GM10266 (cell line): ENCODE results near the gene TENT4B.

Experiments
- DNase-seq: peaks from one replicate; pipeline ENCODE4 v3.0.0; 2012; ENCODE audit errors: extremely low spot score
- TF ChIP-seq, protein P1 (sequence below): IDR thresholded peaks from 2 replicates; pipeline ENCODE4 v1.5.1; 2012; ENCODE audit warnings: mild to moderate bottlenecking, low read depth; ENCODE audit not compliant: control insufficient read depth, insufficient read depth; ENCODE audit errors: missing control alignments

Gene TENT4B

DNA sequence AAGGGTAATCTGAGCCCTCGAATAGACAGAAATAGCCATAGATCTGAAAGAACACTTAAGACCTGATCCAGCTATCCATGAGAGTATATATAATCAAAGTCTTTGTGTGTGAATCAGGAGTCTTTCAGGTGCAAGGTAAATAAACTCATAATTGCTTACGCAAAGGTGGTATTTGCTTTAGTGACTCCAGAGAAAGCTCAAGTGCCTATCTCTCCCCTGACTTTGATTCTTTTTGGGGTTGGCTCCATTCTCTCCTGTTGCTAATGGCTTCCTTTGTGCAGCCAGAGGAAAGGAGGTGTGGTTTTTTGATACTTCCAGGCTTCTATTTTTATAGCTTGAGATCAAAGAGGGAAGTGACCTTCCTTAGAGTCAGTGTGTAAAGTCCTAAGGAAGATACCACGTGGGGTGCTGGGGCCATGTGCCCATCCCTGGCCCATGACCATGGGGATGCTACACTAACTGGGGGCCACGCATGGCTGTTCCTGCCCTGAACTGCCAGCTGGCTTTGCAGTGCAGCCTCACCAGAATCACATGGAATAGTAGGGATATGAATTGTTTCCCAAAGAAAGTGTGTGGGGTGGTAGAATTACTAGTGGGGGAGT, 45.8 kb downstream of the TENT4B start:
- DNase-seq = no peak
- TF ChIP-seq, protein P1, sequence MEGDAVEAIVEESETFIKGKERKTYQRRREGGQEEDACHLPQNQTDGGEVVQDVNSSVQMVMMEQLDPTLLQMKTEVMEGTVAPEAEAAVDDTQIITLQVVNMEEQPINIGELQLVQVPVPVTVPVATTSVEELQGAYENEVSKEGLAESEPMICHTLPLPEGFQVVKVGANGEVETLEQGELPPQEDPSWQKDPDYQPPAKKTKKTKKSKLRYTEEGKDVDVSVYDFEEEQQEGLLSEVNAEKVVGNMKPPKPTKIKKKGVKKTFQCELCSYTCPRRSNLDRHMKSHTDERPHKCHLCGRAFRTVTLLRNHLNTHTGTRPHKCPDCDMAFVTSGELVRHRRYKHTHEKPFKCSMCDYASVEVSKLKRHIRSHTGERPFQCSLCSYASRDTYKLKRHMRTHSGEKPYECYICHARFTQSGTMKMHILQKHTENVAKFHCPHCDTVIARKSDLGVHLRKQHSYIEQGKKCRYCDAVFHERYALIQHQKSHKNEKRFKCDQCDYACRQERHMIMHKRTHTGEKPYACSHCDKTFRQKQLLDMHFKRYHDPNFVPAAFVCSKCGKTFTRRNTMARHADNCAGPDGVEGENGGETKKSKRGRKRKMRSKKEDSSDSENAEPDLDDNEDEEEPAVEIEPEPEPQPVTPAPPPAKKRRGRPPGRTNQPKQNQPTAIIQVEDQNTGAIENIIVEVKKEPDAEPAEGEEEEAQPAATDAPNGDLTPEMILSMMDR = no peak

DNA sequence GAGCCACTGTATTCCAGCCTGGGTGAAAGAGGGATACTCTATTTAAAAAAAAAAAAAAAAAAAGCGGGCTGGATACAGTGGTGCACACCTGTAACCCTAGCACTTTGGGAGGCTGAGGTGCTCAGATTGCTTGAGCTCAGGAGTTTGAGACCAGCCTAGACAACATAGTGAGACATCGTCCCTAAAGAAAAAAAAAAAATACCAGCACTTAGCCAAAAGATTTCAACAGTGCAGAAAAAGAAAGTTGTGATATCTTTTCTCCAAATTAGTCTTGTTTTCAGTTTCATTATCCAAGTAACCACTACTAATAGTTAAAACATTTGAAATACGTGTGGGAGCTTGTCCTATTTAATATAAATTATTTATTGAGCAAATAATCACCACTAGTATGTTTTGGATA, 48.7 kb downstream of the TENT4B start:
- TF ChIP-seq, protein P1 = no peak
- no peak for DNase-seq

DNA sequence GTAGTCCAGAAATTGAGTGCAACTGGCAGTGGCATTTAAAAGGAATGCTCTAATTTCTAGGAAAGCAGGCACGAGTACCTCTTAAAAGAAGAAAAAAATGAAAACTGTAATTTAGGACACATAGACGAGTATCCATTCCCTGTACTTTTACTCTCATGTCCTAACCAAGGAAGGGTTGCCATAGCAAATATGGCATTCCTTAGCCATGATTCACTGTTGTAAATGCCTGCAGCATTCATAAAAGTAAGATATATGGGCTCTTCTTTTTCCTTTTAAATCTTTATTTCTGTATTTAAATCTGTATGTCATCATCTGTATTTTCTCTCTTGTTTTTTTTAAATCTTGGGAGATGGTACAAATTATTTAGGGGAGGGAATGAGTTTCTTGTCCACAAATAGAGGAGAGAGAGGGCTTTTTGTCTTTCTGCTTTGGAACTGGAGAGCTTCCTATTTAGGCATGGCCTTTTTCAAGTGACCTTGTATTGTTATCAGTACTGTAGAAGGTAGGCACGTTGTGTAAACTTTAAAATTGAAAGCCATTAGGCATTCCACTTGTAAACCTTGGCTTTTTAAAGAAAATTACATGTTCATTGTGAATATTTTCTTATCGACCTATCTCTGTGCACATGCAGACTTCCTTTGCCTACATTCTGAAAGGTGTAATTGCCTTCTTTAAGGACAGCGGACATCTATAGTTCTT, 50.0 kb downstream of the TENT4B start:
- DNase-seq = no peak
- TF ChIP-seq, protein P1 = no peak

DNA sequence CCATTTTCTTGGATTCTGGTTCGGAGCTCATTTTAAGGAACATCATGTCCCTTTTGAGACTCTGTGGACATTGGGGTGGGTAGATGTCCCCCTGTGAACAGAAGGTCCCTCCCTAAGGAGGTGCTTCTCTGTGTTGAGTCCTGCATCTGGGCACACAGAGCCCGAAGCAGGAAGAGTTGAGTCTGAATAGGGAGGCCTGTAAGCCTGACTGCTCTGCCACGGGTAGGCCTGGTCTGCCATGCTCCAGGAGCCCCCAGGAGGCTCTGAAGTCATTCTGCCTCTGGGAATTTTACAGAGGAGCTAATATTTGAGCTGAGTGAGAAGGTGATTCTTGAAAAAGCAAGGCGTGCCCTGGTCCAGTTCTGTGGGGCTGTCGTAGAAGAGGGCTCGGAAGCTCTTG, 50.6 kb downstream of the TENT4B start:
- no peak for DNase-seq
- TF ChIP-seq, protein P1 = no peak

DNA sequence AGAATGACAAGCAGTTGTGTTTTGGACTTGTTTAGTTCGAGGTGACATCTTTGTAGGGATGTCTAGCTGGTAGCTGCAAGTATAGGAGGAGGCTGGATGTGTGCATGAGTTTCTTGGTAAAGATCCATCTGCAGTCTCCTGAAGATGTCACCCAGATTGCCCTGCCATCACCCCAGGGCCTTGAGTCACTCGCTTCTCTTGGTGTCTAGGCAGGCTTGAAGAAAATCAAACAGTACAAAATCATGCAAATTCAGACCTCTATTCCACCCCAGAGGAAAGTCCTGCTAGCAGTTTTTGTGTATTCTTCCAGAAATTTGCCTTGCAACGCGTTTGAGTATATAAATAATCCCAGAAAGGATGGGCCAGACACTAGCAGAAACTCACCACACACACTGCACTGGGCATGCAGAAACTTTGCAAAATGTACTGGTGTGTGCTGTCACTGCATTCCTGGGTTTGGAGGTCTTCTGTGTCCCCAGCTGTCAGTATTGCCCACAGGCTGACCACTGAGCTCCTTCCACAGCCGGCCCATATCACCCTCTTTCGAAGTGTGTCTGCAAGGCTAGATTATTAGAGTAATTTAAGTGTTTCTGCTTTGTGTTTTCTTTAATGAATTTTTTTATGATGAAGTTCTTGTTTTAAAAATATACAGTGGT, 51.5 kb downstream of the TENT4B start:
- no peak for DNase-seq
- TF ChIP-seq, protein P1 = no peak

DNA sequence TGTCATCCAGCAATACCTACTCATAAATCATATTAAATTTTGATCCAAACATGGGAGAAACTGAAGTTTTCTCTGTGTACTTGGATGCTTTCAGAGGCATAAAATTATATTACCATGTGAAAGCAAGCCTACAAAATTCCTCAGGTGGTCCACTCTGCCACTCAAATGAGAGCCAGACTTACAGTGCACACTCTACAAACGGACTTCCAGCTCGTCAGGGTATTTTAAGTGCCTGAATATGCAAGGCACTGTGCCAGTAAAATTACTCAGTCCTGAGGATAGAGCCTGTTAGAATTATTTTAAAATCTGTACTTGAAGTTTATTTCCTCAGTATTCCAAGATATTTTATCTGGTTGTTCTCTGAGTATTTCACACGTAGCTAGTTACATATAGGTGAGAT, 54.5 kb downstream of the TENT4B start:
- no peak for DNase-seq
- TF ChIP-seq, protein P1 = no peak

DNA sequence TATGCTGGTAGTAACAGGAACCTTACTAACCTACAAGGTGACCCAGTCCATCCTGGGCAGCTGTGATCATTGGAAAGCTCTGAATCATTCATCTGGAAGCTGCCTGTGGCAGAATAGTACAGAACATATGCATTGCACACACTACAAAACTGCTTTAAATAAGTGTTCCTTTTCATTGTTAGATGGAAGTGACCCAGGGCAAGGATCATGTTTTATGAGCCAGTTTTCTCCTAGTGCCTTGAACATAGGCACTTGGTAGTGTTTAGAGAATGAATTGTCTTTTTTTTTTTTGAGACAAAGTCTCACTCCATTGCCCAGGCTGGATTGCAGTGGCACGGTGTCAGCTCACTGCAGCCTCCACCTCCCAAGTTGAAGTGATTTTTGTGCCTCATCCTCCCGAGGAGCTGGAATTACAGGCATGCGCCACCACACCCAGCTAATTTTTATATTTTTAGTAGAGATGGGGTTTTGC, 55.4 kb downstream of the TENT4B start:
- TF ChIP-seq, protein P1 = no peak
- DNase-seq = no peak
